ENCODE measurements around the gene GBP7. TPM values are rescaled to one million over a fixed set of nuclear protein-coding genes. Genes with fewer than 3 reads are reported as not detected.

Gene GBP7
- total and polyA plus RNA-seq, 12 donors = 0.14 to 3.2 (median 0.46) TPM; not detected in 2

DNA sequence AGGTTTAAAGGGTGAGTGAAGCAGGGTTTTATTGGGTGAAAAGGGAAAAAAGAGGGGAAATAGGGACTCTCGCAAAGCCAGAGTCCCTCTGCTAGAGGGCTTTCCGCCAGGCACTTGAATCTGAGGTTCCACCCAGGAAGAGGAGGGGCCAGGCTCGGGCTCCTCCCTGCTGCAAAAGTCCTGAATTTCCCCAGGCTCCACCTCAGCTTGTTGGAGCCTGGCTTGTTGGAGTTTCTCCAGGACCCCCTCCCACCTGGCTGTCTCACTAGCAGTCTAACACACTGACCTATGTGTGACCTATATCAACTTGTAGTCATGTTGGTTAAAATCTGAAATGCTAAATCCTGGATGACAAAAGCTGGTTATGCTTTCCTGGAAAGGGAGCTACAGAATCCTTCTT lies 75.4 kb downstream of the GBP7 start:
- intact Hi-C loops (cut with DNase I) = no loop called here

GRCh38 chr1:89098857-89099256 lies 76.9 kb downstream of the GBP7 start:
- H3K4me3 ChIP-seq = no peak overlapping the region
- intact Hi-C loops (cut with DNase I) = no loop called here
- H3K9me3 ChIP-seq (replicated peaks in 1 of 3) = no peaks in the 10 kb centered on the region
- no peak for DNase-seq
- no peaks in the 10 kb centered on the region for H3K27me3 ChIP-seq
- 51 to 85% (median 72%) methylated on average over 3 of the region's 3 CpGs for WGBS, 4 donors
- H3K4me1 ChIP-seq (replicated peaks in 1 of 2) = no peaks in the 10 kb centered on the region
- H3K27ac ChIP-seq = no peak overlapping the region
- no peak for TF ChIP-seq POLR2A (IDR thresholded peaks at IDR 0.05)
- TF ChIP-seq, protein P1, sequence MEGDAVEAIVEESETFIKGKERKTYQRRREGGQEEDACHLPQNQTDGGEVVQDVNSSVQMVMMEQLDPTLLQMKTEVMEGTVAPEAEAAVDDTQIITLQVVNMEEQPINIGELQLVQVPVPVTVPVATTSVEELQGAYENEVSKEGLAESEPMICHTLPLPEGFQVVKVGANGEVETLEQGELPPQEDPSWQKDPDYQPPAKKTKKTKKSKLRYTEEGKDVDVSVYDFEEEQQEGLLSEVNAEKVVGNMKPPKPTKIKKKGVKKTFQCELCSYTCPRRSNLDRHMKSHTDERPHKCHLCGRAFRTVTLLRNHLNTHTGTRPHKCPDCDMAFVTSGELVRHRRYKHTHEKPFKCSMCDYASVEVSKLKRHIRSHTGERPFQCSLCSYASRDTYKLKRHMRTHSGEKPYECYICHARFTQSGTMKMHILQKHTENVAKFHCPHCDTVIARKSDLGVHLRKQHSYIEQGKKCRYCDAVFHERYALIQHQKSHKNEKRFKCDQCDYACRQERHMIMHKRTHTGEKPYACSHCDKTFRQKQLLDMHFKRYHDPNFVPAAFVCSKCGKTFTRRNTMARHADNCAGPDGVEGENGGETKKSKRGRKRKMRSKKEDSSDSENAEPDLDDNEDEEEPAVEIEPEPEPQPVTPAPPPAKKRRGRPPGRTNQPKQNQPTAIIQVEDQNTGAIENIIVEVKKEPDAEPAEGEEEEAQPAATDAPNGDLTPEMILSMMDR (IDR thresholded peaks at IDR 0.05) = no peak
- H3K36me3 ChIP-seq (replicated peaks in 1 of 2) = no peaks in the 10 kb centered on the region

More for the DNA sequence above, 75.4 kb downstream of the GBP7 start:
- Histone ChIP-seq H3K4me3 (no peak overlapping the region), H3K9me3 (replicated peaks in 1 of 3) (no peaks in the 10 kb centered on the region), H3K36me3 (replicated peaks in 1 of 2) (peaks cover 0 to 5% of the 10 kb centered on the region in 2 donors), H3K4me1 (replicated peaks in 1 of 2) (no peaks in the 10 kb centered on the region), H3K27me3 (no peaks in the 10 kb centered on the region), H3K27ac (no peak overlapping the region)
- WGBS, 4 donors = 81 to 94% (median 91%) methylated on average over 3 of the region's 3 CpGs
- no peak for DNase-seq
- TF ChIP-seq POLR2A (IDR thresholded peaks at IDR 0.05) = no peak
- TF ChIP-seq, protein P1 (IDR thresholded peaks at IDR 0.05) = no peak

GRCh38 chr1:89095737-89096136 lies 80.1 kb downstream of the GBP7 start:
- no peak for DNase-seq
- TF ChIP-seq, protein P1 (IDR thresholded peaks at IDR 0.05) = no peak
- TF ChIP-seq POLR2A (IDR thresholded peaks at IDR 0.05) = no peak
- no peaks in the 10 kb centered on the region for H3K27me3 ChIP-seq
- 84 to 85% (median 84%) methylated on average over 2 of the region's 2 CpGs for WGBS, 4 donors
- H3K27ac ChIP-seq = no peak overlapping the region
- no peaks in the 10 kb centered on the region for H3K4me1 ChIP-seq (replicated peaks in 1 of 2)
- intact Hi-C loops (cut with DNase I) = no loop called here
- no peak overlapping the region for H3K4me3 ChIP-seq
- no peaks in the 10 kb centered on the region for H3K9me3 ChIP-seq (replicated peaks in 1 of 3)
- no peaks in the 10 kb centered on the region for H3K36me3 ChIP-seq (replicated peaks in 1 of 2)

GRCh38 chr1:89089962-89090361 lies 85.8 kb downstream of the GBP7 start:
- Histone ChIP-seq H3K9me3 (replicated peaks in 1 of 3) (no peaks in the 10 kb centered on the region), H3K27ac (no peak overlapping the region), H3K27me3 (no peaks in the 10 kb centered on the region), H3K36me3 (replicated peaks in 1 of 2) (no peaks in the 10 kb centered on the region), H3K4me1 (replicated peaks in 1 of 2) (no peaks in the 10 kb centered on the region), H3K4me3 (no peak overlapping the region)
- intact Hi-C loops (cut with DNase I) = loop anchor here in 1 of 2 donors (10.0 kb wide), 1 partner anchor 265 kb away; no protein-coding TSS in a partner anchor
- no peak for TF ChIP-seq POLR2A (IDR thresholded peaks at IDR 0.05)
- TF ChIP-seq, protein P1 (IDR thresholded peaks at IDR 0.05) = no peak
- WGBS, 4 donors = 40 to 63% (median 47%) methylated on average over 1 of the region's 1 CpG
- no peak for DNase-seq
